Measurements from ENCODE around the gene RELT.

DNA sequence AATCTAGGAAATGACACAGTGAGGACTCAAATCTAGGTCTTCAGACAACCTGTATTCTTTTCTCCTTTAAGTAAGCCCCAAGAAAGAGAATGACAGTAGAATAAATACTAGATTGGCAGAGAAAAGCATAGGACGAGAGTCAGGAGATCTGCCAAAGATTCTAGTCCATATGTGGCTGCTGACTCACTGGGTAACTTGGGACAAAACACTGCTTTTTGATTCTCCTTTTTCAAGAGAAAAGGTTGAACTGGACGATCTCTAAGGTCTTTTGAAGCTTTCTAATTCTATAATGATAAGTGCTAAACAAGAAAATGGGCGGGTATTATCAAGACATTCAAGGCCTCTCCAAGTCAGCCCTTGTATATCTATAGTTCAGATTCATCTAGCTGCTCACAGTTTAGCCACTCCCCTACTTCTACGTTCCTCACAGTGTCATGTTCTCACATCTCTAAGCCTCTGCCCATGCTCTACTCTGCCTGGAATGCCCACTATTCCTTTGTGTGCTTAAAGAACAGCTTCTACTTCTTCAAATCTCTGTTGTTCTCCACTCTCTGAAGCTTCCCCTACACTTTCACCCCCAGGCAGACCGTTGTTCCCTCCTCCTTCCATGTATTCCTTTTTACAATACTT is 53.0 kb downstream of the RELT start:
- TF ChIP-seq, protein P1, sequence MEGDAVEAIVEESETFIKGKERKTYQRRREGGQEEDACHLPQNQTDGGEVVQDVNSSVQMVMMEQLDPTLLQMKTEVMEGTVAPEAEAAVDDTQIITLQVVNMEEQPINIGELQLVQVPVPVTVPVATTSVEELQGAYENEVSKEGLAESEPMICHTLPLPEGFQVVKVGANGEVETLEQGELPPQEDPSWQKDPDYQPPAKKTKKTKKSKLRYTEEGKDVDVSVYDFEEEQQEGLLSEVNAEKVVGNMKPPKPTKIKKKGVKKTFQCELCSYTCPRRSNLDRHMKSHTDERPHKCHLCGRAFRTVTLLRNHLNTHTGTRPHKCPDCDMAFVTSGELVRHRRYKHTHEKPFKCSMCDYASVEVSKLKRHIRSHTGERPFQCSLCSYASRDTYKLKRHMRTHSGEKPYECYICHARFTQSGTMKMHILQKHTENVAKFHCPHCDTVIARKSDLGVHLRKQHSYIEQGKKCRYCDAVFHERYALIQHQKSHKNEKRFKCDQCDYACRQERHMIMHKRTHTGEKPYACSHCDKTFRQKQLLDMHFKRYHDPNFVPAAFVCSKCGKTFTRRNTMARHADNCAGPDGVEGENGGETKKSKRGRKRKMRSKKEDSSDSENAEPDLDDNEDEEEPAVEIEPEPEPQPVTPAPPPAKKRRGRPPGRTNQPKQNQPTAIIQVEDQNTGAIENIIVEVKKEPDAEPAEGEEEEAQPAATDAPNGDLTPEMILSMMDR (conservative IDR thresholded peaks at IDR 0.05; ENCODE audit: low read depth, low read length): no peak
- TF ChIP-seq EZH2 (IDR thresholded peaks at IDR 0.05; ENCODE audit: low read length, unreplicated experiment): no peak

Measured in PC-3 (cell line).